Neural progenitor cell (in vitro differentiated cells): ENCODE results near the gene ZFHX3. TPM values are rescaled to one million over a fixed set of nuclear protein-coding genes. Genes with fewer than 3 reads are reported as not detected.

ENCODE experiments used
- DNase-seq: peaks from one replicate; pipeline ENCODE4 v3.0.0-alpha.2; 2016; ENCODE audit warnings: low spot score
- H2AFZ ChIP-seq: fragments of 200-600 bp; sonication (generic); replicated peaks from 2 replicates; pipeline ENCODE4 v1.6.1; 2016; ENCODE audit warnings: antibody characterized with exemption
- H3F3A ChIP-seq: fragments of 200-600 bp; sonication (generic); 2 replicates; pipeline ENCODE4 v1.6.1; 2016; ENCODE audit warnings: antibody characterized with exemption, low read depth
- H3K27ac ChIP-seq: fragments of 200-600 bp; sonication (generic); 2 replicates; pipeline ENCODE4 v1.5.1; 2016; ENCODE audit warnings: mild to moderate bottlenecking
- H3K27me3 ChIP-seq: fragments of 200-600 bp; sonication (generic); 2 replicates; pipeline ENCODE4 v1.6.1; 2016; ENCODE audit warnings: mild to moderate bottlenecking, moderate library complexity
- H3K36me3 ChIP-seq: fragments of 200-600 bp; sonication (generic); 2 replicates; pipeline ENCODE4 v1.5.1; 2016
- H3K4me1 ChIP-seq: fragments of 200-600 bp; sonication (generic); 2 replicates; pipeline ENCODE4 v1.6.1; 2016; ENCODE audit warnings: mixed run types
- H3K4me2 ChIP-seq: fragments of 200-600 bp; sonication (generic); 2 replicates; pipeline ENCODE4 v1.6.1; 2016
- H3K4me3 ChIP-seq: fragments of 200-600 bp; sonication (generic); 2 replicates; pipeline ENCODE4 v1.5.1; 2016
- H3K79me2 ChIP-seq: fragments of 200-600 bp; sonication (generic); 2 replicates; pipeline ENCODE4 v1.6.1; 2016; ENCODE audit warnings: low read depth
- H3K9ac ChIP-seq: fragments of 200-600 bp; sonication (generic); 2 replicates; pipeline ENCODE4 v1.6.1; 2016
- H3K9me3 ChIP-seq: fragments of 200-600 bp; sonication (generic); 2 replicates; pipeline ENCODE4 v1.5.1; 2016; ENCODE audit warnings: low read depth
- H4K20me1 ChIP-seq: fragments of 200-600 bp; sonication (generic); 2 replicates; pipeline ENCODE4 v1.6.1; 2016; ENCODE audit warnings: low read depth
- H3K27ac Mint-ChIP-seq: 3 replicates; pipeline ENCODE4 v1.8.0; 2021; ENCODE audit warnings: mixed read lengths
- H3K27me3 Mint-ChIP-seq: 2 replicates; pipeline ENCODE4 v1.8.0; 2022; ENCODE audit warnings: low read depth, mild to moderate bottlenecking, inconsistent platforms, moderate library complexity, mixed read lengths; ENCODE audit not compliant: insufficient read depth
- H3K36me3 Mint-ChIP-seq: 3 replicates; pipeline ENCODE4 v1.8.0; 2021; ENCODE audit warnings: mixed read lengths
- H3K4me1 Mint-ChIP-seq: 3 replicates; pipeline ENCODE4 v1.8.0; 2021; ENCODE audit warnings: mixed read lengths
- H3K4me3 Mint-ChIP-seq: 3 replicates; pipeline ENCODE4 v1.8.0; 2021; ENCODE audit warnings: mild to moderate bottlenecking, moderate library complexity, mixed read lengths
- H3K9me3 Mint-ChIP-seq: 3 replicates; pipeline ENCODE4 v1.8.0; 2020; ENCODE audit warnings: mixed read lengths
- EZH2 ChIP-seq: fragments of 200-600 bp; sonication (generic); IDR thresholded peaks from 2 replicates; pipeline ENCODE4 v1.6.1; 2017; ENCODE audit warnings: antibody characterized with exemption, mild to moderate bottlenecking, moderate library complexity
- EZH2phosphoT487 ChIP-seq: fragments of 200-600 bp; sonication (generic); IDR thresholded peaks from 2 replicates; pipeline ENCODE4 v1.6.1; 2017; ENCODE audit warnings: antibody characterized with exemption
- total RNA-seq: library from RNA; depleted of rRNA; stranded (reverse); fragments of >200 nt; gene quantifications from 2 replicates; pipeline ENCODE4 v1.2.3, GENCODE V29; 2015; ENCODE audit warnings: low replicate concordance
- TF ChIP-seq, protein P1 (sequence below): fragments of 200-600 bp; sonication (generic); IDR thresholded peaks from 2 replicates; pipeline ENCODE4 v1.5.1; 2017; ENCODE audit warnings: antibody characterized with exemption, mild to moderate bottlenecking

ZFHX3 gene
- total RNA-seq, 1 donor from 2014 or later = 2.4 TPM

DNA sequence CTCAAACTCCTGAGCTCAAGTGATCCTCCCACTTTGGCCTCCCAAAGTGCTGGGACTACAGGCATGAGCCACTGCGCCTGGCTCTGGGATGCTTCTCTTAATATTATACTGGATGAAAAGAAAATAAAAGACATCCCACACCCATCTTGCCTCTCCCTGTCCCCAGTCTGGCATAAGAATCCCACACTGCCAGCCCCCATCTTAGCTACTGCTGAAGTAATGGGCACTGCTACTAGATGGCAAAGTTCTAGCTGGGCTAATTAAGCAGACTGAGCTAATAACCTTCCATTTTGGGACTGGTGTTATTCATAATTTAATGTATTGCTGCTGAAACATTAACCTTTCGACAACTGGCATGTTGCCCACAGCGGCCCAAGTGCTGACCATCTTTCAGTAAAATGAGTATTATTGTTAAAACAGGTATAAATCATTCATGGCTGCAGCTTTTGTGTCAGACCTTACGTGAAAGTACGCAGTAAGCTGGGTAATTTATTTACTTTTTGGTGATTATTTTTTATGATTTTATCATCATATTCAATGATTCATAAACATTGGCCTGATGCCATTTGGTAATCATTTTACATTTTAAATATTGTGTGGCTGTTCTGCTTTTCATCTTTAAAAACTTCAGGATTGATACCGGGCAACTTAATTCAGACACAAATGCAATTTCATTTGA, 47.4 kb upstream of the ZFHX3 start:
- Mint-ChIP-seq H3K4me3 (no peak overlapping the region), H3K27ac (no peak overlapping the region), H3K4me1 (peaks cover 24% of the 10 kb centered on the region), H3K36me3 (no peaks in the 10 kb centered on the region), H3K9me3 (peaks cover 5% of the 10 kb centered on the region), H3K27me3 (peaks cover 6% of the 10 kb centered on the region)
- Histone ChIP-seq H4K20me1 (no peaks in the 10 kb centered on the region), H3K36me3 (no peaks in the 10 kb centered on the region), H3K4me2 (no peak overlapping the region), H3F3A (no peaks in the 10 kb centered on the region), H3K79me2 (no peaks in the 10 kb centered on the region), H3K4me1 (no peaks in the 10 kb centered on the region), H3K27me3 (no peaks in the 10 kb centered on the region), H3K27ac (no peak overlapping the region), H2AFZ (peak overlapping the region; percentile 31), H3K4me3 (no peak overlapping the region), H3K9me3 (no peaks in the 10 kb centered on the region), H3K9ac (no peak overlapping the region)
- TF ChIP-seq, protein P1, sequence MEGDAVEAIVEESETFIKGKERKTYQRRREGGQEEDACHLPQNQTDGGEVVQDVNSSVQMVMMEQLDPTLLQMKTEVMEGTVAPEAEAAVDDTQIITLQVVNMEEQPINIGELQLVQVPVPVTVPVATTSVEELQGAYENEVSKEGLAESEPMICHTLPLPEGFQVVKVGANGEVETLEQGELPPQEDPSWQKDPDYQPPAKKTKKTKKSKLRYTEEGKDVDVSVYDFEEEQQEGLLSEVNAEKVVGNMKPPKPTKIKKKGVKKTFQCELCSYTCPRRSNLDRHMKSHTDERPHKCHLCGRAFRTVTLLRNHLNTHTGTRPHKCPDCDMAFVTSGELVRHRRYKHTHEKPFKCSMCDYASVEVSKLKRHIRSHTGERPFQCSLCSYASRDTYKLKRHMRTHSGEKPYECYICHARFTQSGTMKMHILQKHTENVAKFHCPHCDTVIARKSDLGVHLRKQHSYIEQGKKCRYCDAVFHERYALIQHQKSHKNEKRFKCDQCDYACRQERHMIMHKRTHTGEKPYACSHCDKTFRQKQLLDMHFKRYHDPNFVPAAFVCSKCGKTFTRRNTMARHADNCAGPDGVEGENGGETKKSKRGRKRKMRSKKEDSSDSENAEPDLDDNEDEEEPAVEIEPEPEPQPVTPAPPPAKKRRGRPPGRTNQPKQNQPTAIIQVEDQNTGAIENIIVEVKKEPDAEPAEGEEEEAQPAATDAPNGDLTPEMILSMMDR = no peak
- TF ChIP-seq EZH2 = no peak
- TF ChIP-seq EZH2phosphoT487 = no peak
- DNase-seq = no peak

DNA sequence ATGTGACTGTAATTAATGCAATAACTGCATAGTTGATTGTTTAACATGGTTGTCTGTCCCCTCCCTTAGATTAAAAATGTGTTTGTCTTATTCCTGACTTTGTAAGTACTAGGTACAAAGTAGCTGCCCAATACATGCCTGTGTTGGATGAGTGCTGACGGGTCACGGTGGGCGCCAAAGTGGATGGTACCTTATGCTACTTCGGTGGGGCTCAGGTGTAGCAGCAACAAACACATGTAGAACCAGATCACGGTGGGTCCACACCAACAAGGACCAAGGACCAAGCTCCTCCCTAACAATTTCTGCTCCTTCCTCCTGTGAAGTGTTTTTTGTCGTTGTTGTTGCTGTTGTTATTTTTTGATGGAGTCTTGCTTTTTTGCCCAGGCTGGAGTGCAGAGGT, 46.4 kb upstream of the ZFHX3 start:
- H3K4me1 Mint-ChIP-seq = peaks cover 24% of the 10 kb centered on the region
- no peak for DNase-seq
- H3K27me3 Mint-ChIP-seq = peaks cover 7% of the 10 kb centered on the region
- Histone ChIP-seq H3F3A (no peaks in the 10 kb centered on the region), H3K27me3 (no peaks in the 10 kb centered on the region), H4K20me1 (no peaks in the 10 kb centered on the region), H3K4me1 (no peaks in the 10 kb centered on the region), H3K27ac (no peak overlapping the region), H3K4me2 (no peak overlapping the region), H3K9ac (no peak overlapping the region), H3K79me2 (no peaks in the 10 kb centered on the region), H3K9me3 (no peaks in the 10 kb centered on the region), H3K4me3 (no peak overlapping the region), H2AFZ (no peak overlapping the region), H3K36me3 (no peaks in the 10 kb centered on the region)
- TF ChIP-seq EZH2 (no peak), EZH2phosphoT487 (no peak)
- TF ChIP-seq, protein P1 = no peak
- peaks cover 5% of the 10 kb centered on the region for H3K9me3 Mint-ChIP-seq
- H3K36me3 Mint-ChIP-seq = no peaks in the 10 kb centered on the region
- no peak overlapping the region for H3K4me3 Mint-ChIP-seq
- H3K27ac Mint-ChIP-seq = no peak overlapping the region

DNA sequence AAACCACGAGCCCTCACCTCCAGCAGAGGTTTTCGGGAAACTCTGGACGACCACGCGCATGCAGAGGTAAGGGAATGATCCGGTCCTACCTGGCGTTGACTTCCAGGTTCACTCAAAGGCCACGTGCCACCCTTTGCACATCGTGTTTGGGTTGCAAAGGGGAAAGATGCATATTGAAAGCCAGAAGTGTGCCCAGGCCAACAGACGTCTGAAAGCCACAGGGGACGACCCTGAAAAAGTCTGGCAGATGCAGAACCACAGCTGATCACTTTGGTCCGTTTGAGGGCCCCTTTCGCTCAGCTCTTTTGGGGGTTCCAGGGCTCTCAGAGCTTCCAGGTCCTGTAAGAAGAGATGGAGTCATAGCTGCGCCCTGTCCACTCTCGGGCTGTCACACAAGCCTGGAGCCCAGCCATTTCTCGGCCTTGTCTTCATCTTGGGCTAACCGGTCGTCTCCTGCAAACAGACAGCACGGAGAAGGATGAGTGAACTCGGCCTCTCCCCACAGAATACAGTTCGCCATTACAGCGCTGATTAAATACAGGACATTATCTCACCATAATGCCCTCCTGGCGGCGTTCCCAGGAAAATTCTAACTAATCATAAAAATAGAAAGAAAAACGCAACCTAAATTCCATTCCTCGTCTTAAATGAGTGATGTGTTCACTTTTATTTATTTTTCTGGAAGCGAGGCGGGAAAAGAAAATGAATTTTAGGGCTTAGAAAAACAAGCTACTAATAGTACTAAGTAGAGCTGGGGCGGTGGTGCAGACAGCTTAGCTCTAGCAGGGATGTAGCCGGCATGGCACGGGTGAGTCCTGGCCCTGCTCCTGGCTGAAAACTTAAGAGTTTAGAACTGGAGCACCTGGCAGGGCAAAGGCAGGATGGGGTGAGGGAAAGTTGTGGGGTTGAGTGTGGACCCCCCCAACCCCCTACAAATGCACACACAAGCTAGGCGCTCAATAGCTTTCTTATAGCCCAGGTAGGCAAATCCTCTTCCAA, 45.5 kb upstream of the ZFHX3 start:
- Mint-ChIP-seq H3K36me3 (no peaks in the 10 kb centered on the region), H3K27ac (no peak overlapping the region), H3K4me1 (peaks cover 24% of the 10 kb centered on the region), H3K27me3 (peaks cover 7% of the 10 kb centered on the region), H3K9me3 (peaks cover 5% of the 10 kb centered on the region), H3K4me3 (no peak overlapping the region)
- H3K36me3 ChIP-seq = no peaks in the 10 kb centered on the region
- TF ChIP-seq EZH2phosphoT487 (no peak), EZH2 (no peak)
- TF ChIP-seq, protein P1 = no peak
- DNase-seq = no peak
- no peaks in the 10 kb centered on the region for H3K27me3 ChIP-seq
- H2AFZ ChIP-seq = peak overlapping the region; percentile 10
- H3K79me2 ChIP-seq = no peaks in the 10 kb centered on the region
- no peaks in the 10 kb centered on the region for H4K20me1 ChIP-seq
- H3K4me3 ChIP-seq = no peak overlapping the region
- H3K9ac ChIP-seq = no peak overlapping the region
- no peak overlapping the region for H3K27ac ChIP-seq
- no peak overlapping the region for H3K4me2 ChIP-seq
- no peaks in the 10 kb centered on the region for H3K4me1 ChIP-seq
- no peaks in the 10 kb centered on the region for H3F3A ChIP-seq
- no peaks in the 10 kb centered on the region for H3K9me3 ChIP-seq
